Stimulated activated CD4-positive, alpha-beta T cell treated with anti-CD3 and anti-CD28 coated beads, Interleukin-2, amount 100 ng/mL, for 48 hours (primary cell): ENCODE measurements around the gene HOXC10.

ENCODE experiments used
- DNase-seq, 2 donors: peaks; one replicate each; pipeline ENCODE4 v3.0.0-alpha.2; 2020

Gene HOXC10

GRCh38 chr12:54030889-54031471, 46.0 kb downstream of the HOXC10 start:
- no peak for DNase-seq

- DNase-seq, result no peak
Observed at GRCh38 chr12:54031480-54031879, 46.5 kb downstream of the HOXC10 start.

- DNase-seq, result no peak
Observed at GRCh38 chr12:54032086-54032619, 47.2 kb downstream of the HOXC10 start.

- peak; percentile 63 to 67 for DNase-seq
Observed at GRCh38 chr12:54032627-54033100, 47.7 kb downstream of the HOXC10 start, which contains the start of gene HOXC5. Gene HOXC5, plus strand, starts transcription at chr12:54033050. Its CDS starts 73 bp downstream, at chr12:54033123.

- DNase-seq, result no peak
Observed at GRCh38 chr12:54033106-54033979, 48.4 kb downstream of the HOXC10 start.

- no peak for DNase-seq
Observed at GRCh38 chr12:54033980-54034784, 49.2 kb downstream of the HOXC10 start.

- no peak for DNase-seq
Observed at GRCh38 chr12:54034785-54035310, 49.9 kb downstream of the HOXC10 start.

GRCh38 chr12:54035568-54036264, 50.8 kb downstream of the HOXC10 start:
- no peak for DNase-seq

- no peak for DNase-seq
Observed at GRCh38 chr12:54036620-54037359, 51.8 kb downstream of the HOXC10 start.

- no peak for DNase-seq
Observed at GRCh38 chr12:54037360-54038283, 52.7 kb downstream of the HOXC10 start.

GRCh38 chr12:54038284-54038870, 53.4 kb downstream of the HOXC10 start:
- no peak for DNase-seq

- DNase-seq, result no peak
Observed at GRCh38 chr12:54038871-54039414, 54.0 kb downstream of the HOXC10 start.

GRCh38 chr12:54039417-54040147, 54.6 kb downstream of the HOXC10 start:
- no peak for DNase-seq
